Activated CD8-positive, alpha-beta memory T cell treated with anti-CD3 and anti-CD28 coated beads, Interleukin-2, amount 50 U/mL, for 48 hours (primary cell): ENCODE results near the gene KRT23.

Source experiments
- DNase-seq: peaks from one replicate; pipeline ENCODE4 v3.0.0-alpha.2; 2020

KRT23 gene

GRCh38 chr17:40906613-40907012 is 30.8 kb downstream of the KRT23 start:
- DNase-seq, result no peak

- no peak for DNase-seq
Measured at GRCh38 chr17:40905370-40905769, 32.1 kb downstream of the KRT23 start.

- DNase-seq, result no peak
Measured at GRCh38 chr17:40903129-40903847, 34.2 kb downstream of the KRT23 start.

GRCh38 chr17:40902498-40902897 is 34.9 kb downstream of the KRT23 start:
- DNase-seq, result no peak

GRCh38 chr17:40901981-40902474 is 35.4 kb downstream of the KRT23 start:
- DNase-seq, result no peak

GRCh38 chr17:40900809-40901356 is 36.6 kb downstream of the KRT23 start:
- DNase-seq, result no peak

GRCh38 chr17:40896916-40897455 is 40.5 kb downstream of the KRT23 start:
- DNase-seq, result no peak

- DNase-seq, result no peak
Measured at GRCh38 chr17:40895106-40895730, 42.2 kb downstream of the KRT23 start.

- no peak for DNase-seq
Measured at GRCh38 chr17:40888196-40888720, 49.2 kb downstream of the KRT23 start.

- no peak for DNase-seq
Measured at GRCh38 chr17:40886090-40886489, 51.4 kb downstream of the KRT23 start.

GRCh38 chr17:40884708-40885512 is 52.5 kb downstream of the KRT23 start, which contains the start of gene KRT20:
Gene KRT20, minus strand, starts transcription at chr17:40885242. Its CDS starts 57 bp downstream, at chr17:40885185.
- DNase-seq, result no peak

GRCh38 chr17:40883626-40884334 is 53.7 kb downstream of the KRT23 start:
- no peak for DNase-seq

- DNase-seq, result no peak
Measured at GRCh38 chr17:40883031-40883430, 54.4 kb downstream of the KRT23 start.

GRCh38 chr17:40879026-40879425 is 58.4 kb downstream of the KRT23 start:
- DNase-seq, result no peak

- DNase-seq, result no peak
Measured at GRCh38 chr17:40878044-40878443, 59.4 kb downstream of the KRT23 start.

GRCh38 chr17:40873801-40874200 is 63.6 kb downstream of the KRT23 start:
- no peak for DNase-seq

GRCh38 chr17:40873255-40873654 is 64.2 kb downstream of the KRT23 start:
- no peak for DNase-seq
